OCI-LY1 (cell line): Measurements from ENCODE around the gene PPP5C.

Source experiments
- CTCF ChIP-seq: fragments of 200-600 bp; sonication (generic), shearing (Covaris generic); IDR thresholded peaks from 2 replicates; pipeline ENCODE4 v1.5.1; 2017; ENCODE audit warnings: mild to moderate bottlenecking, antibody characterized with exemption, low read length, moderate library complexity, mixed read lengths
- EZH2 ChIP-seq: fragments of 200-600 bp; sonication (generic), shearing (Covaris generic); IDR thresholded peaks from 2 replicates; pipeline ENCODE4 v1.8.0; 2017; ENCODE audit warnings: borderline replicate concordance, mixed run types, mild to moderate bottlenecking, antibody characterized with exemption, low read length, moderate library complexity, mixed read lengths

DNA sequence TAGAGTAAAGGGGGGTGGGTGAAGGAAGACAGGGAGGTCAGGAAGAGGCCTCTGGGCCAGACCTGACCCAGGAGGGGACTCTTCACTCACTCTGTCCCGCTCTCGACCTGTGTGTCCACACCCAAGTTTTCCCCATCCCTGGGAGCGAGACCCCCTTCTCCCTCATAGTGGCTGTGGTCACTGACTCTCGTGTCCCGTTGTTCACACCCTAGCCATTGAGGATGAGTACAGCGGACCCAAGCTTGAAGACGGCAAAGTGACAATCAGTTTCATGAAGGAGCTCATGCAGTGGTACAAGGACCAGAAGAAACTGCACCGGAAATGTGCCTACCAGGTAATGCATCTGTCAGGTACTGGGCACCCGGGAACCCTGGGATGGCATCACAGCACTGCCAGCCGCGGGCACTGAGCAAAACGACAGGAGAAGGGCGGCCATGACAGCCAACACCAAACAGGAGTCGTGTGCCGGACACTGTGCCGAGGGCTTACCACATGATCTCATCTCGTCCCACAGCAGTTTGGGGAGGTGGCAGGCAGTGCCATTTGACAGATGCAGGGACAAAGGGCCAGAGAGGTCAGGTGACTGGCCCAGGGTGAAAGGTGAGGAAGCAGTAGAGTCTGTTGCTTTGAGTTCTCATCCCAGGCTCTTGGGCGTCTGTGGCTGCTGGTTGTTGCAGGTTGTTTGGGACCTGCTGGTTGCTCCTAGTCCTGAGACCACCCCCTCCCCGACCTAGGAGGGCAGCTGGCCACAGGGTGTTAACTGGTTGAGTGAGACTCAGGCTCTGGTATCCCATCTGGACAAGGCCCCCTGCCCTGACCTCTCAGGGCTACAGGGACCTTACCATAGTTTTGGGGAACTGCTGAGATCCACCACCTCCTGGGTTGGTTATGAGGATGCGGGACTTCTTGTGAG lies 29.6 kb downstream of the PPP5C start:
- TF ChIP-seq CTCF (no peak), EZH2 (no peak)
